Cardiac fibroblast (primary cell): ENCODE results near the gene LHFPL2.
A peak's percentile ranks its signal among the peaks of the same experiment; 100 is the strongest.

ENCODE experiments used
- DNase-seq, 2 donors: peaks; one replicate each; pipeline versions ENCODE4 v3.0.0 to v3.0.0-alpha.2; 2010; ENCODE audit warnings: low read depth in 2 of 2
- H3K4me3 ChIP-seq, 2 donors: replicated peaks in 1 of 2; 1 replicate in 1 of 2; 2 replicates in 1 of 2; pipeline ENCODE4 v1.5.1; 2011; ENCODE audit warnings: low read depth in 2 of 2, low read length in 2 of 2, mild to moderate bottlenecking in 2 of 2, moderate library complexity in 1 of 2
- TF ChIP-seq, protein P1 (sequence below): IDR thresholded peaks from one replicate; pipeline ENCODE4 v1.5.1; 2011; ENCODE audit warnings: low read depth, mild to moderate bottlenecking, low read length, inconsistent platforms

LHFPL2 gene

DNA sequence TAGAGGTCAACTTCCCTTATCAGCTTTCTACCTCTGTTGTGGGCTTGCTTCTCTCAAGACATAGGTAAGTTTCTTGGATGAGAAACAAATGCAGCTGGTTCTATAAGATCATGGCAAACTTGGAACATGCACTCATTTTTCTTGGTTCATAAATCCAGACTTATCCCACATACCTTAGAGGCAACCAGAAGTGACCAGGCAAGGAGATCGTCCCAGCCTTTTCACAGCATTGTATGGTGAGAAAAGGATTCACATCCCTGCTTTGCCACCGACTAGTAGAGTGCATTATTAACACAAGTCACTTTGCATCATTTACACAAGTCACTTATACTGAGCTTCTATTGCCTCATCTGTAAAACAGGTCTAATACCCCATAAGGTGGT lies 35.4 kb downstream of the LHFPL2 start:
- no peak overlapping the region for H3K4me3 ChIP-seq
- TF ChIP-seq, protein P1, sequence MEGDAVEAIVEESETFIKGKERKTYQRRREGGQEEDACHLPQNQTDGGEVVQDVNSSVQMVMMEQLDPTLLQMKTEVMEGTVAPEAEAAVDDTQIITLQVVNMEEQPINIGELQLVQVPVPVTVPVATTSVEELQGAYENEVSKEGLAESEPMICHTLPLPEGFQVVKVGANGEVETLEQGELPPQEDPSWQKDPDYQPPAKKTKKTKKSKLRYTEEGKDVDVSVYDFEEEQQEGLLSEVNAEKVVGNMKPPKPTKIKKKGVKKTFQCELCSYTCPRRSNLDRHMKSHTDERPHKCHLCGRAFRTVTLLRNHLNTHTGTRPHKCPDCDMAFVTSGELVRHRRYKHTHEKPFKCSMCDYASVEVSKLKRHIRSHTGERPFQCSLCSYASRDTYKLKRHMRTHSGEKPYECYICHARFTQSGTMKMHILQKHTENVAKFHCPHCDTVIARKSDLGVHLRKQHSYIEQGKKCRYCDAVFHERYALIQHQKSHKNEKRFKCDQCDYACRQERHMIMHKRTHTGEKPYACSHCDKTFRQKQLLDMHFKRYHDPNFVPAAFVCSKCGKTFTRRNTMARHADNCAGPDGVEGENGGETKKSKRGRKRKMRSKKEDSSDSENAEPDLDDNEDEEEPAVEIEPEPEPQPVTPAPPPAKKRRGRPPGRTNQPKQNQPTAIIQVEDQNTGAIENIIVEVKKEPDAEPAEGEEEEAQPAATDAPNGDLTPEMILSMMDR: no peak
- DNase-seq: no peak

DNA sequence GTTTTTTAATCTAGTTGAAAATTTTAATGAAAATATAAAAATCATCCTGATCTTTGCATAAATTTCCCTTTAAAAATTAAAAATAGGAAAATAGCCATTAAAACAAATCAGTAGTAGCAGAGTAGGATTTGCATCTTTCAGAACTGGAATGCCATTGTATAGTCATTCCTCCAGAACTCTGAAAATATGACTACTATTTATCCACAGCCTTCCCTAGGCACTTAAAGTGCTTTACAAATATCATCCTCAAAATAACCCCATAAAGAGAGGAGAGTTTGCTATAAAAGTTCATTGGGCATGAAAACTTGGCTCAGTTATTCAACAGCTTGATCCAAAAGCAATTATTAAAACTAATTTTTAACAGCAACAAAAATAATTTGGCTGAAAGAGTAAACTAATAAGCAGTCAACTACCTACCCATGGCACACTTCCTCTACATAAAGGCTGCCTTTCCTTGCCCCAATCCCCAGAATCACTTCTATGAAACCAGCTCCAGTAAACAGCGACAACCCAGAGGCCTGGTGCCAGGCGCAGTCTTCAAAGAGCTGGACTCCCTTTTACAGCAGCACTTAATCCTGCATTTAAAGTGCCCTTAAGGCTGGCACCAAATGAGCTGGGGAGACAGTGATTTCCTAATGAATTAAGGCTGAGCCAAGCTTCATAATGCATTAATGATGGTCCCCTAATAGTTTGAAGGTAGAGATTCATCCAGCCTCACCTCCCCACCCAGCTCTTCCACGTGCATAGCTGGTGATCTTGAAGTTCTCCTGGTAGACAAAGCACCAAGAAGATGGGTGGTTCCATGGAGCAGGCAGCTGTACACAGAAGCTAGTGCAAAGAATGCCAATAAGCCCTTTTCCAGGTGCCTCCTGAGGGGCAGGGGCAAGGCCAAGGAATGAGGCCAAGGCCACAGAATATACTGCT lies 36.1 kb downstream of the LHFPL2 start:
- TF ChIP-seq, protein P1: no peak
- H3K4me3 ChIP-seq: no peak overlapping the region
- DNase-seq: no peak

DNA sequence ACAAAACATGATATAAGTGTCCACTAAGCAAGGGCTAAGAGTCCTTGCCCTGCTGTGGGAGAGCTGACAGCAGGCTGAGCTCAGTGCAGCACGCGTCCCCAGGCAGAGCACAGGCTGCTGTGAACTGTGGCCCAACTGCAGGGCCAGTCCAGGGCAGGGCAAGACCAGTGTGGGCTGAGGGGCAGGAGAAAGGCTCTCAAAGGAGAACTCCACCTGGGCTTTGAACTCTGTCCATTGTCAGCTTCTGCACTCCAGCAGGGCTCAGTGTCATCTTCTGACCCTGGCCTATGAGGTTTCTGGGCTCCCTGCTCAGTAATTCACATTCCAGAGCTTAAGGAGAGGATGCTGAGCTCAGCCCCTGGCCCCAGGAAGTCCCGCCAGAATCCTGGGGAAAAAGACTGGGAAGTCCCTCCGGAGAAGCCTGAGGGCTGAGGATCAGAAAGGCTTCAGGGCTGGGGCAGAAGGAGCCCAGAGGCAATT lies 37.4 kb downstream of the LHFPL2 start:
- TF ChIP-seq, protein P1: no peak
- no peak for DNase-seq
- H3K4me3 ChIP-seq: no peak overlapping the region

DNA sequence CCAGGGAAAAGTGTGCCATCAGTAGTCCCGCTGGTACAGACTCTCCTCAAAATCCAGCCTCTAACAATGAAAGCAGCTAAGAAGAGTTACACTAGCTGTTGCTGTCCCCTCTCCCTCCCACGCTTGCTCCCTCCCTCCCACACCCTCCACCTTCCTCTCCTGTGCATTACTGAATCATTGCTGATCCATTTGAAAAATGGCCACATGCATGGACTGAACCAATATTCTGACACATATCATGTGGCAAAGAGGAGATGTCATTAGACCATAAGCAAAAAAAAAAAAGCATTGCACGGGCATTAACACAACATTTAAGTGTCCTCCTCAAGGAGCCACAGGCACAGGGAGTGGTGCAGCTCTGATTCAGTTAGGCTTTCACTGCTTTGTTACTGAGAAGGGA lies 37.9 kb downstream of the LHFPL2 start:
- TF ChIP-seq, protein P1: no peak
- DNase-seq: peak in 1 of 2 donors; percentile 62
- no peak overlapping the region for H3K4me3 ChIP-seq

DNA sequence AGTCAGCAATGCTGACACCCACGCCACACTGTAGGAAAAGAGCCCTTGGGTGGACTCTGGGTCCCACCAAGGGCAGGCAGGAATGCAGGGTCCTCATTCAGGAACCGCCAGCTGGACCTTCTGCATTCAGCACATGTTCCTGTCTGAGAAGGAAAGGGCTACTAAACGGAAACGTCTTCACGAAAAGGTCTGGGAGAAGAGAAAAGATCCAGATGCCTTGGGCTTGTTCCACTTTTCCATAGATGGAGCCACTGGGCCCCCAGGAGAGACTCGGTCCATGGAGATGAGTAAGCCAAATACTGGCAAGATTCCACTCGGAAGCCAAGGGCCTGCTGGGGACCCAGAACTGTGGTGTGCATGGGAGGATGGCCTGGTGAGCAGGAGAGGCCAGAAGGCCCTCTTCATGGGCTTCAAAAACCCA lies 38.4 kb downstream of the LHFPL2 start:
- TF ChIP-seq, protein P1: no peak
- peak; percentile 85 to 88 for DNase-seq
- H3K4me3 ChIP-seq: no peak overlapping the region

DNA sequence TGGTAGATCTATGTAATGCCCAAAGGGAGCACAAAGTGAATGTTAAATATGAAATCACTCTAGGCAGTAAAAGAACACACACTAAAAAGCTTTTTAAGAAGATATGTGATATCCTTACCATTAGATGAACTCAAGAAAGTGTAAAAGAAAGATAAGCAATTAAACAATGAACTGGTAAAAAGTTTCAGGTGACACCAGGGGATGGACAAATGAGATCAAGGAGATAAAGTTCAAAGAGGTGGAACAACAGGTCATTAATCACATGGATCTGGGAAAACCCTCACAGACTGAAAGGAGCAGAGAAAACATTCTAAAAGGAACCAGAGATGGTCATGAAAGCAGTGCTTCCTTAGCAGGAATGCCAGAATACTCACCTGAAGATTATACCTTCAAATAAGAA lies 40.7 kb downstream of the LHFPL2 start:
- TF ChIP-seq, protein P1: no peak
- no peak for DNase-seq
- no peak overlapping the region for H3K4me3 ChIP-seq
